COLO829 (cell line): Measurements from ENCODE around the gene PIPOX.

ENCODE experiments used
- DNase-seq: peaks from one replicate; pipeline ENCODE4 v3.0.0; 2012; ENCODE audit warnings: low spot score

PIPOX gene

GRCh38 chr17:29100296-29100695 lies 57.4 kb downstream of the PIPOX start:
- DNase-seq: no peak

GRCh38 chr17:29102046-29102445 lies 59.1 kb downstream of the PIPOX start:
- no peak for DNase-seq

GRCh38 chr17:29102741-29103181 lies 59.8 kb downstream of the PIPOX start:
- DNase-seq: no peak

- DNase-seq: no peak
These were observed 60.4 kb downstream of the PIPOX start for GRCh38 chr17:29103341-29103740.
